Activated CD8-positive, alpha-beta memory T cell treated with anti-CD3 and anti-CD28 coated beads, Interleukin-2, amount 10 ng/mL, durations not matched to agents 7 days and 5 days (primary cell): ENCODE results near the gene CNTFR. TPM values are rescaled to one million over a fixed set of nuclear protein-coding genes. Genes with fewer than 3 reads are reported as not detected.

Source experiments
- ATAC-seq: fragments of 150-1000 bp; cut with Tn5 transposase; one replicate; pipeline ENCODE4 v1.10.0; 2021; ENCODE audit warnings: moderate library complexity
- CTCF ChIA-PET: fragments of 350-600 bp; sonication (Branson Sonifier 250); formaldehyde crosslinking; loops from one replicate; lab custom pipeline; 2021; ENCODE audit warnings: antibody characterized with exemption; lab: Charles Lee
- DNase-seq: peaks from one replicate; pipeline ENCODE4 v3.0.0-alpha.2; 2020
- H3K27ac Mint-ChIP-seq: one replicate; pipeline ENCODE4 v1.8.0; 2021; ENCODE audit warnings: mild to moderate bottlenecking, mixed read lengths
- H3K27me3 Mint-ChIP-seq: one replicate; pipeline ENCODE4 v1.8.0; 2021; ENCODE audit warnings: mixed read lengths
- H3K36me3 Mint-ChIP-seq: one replicate; pipeline ENCODE4 v1.8.0; 2021; ENCODE audit warnings: mild to moderate bottlenecking, mixed read lengths
- H3K4me1 Mint-ChIP-seq: one replicate; pipeline ENCODE4 v1.8.0; 2021; ENCODE audit warnings: mixed read lengths
- H3K4me3 Mint-ChIP-seq: one replicate; pipeline ENCODE4 v1.8.0; 2021; ENCODE audit warnings: mild to moderate bottlenecking, moderate library complexity, mixed read lengths
- H3K9me3 Mint-ChIP-seq: one replicate; pipeline ENCODE4 v1.8.0; 2022; ENCODE audit warnings: low read depth, mixed read lengths
- total RNA-seq, 2 experiments: library from RNA; stranded (reverse); gene quantifications; one replicate each; pipeline ENCODE4 v1.2.3, GENCODE V29; 2021

Gene CNTFR
- total RNA-seq, 2 experiments from 2014 or later: not detected

DNA sequence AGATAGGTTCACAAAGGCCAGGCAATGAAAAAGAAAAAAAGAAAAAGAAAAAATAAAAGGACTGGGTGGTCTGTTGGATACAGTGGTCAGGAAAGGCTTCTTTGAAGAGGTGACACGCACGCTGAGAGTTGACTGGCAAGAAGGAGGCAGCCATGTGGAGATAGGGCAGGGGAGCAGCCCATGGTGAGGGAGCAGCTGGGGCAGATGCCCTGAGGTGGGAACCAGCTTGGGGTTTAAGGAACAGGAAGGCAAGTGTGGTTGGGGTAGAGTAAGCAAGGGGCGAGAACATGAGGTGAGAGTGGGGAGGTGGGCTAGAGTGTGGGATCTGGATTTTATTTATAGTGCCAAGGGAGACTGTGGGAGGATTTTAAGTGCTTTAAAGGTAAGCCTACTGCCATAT lies 73.6 kb downstream of the CNTFR start:
- H3K36me3 Mint-ChIP-seq: no peaks in the 10 kb centered on the region
- peaks cover 4% of the 10 kb centered on the region for H3K27me3 Mint-ChIP-seq
- no peak overlapping the region for H3K4me3 Mint-ChIP-seq
- H3K9me3 Mint-ChIP-seq: no peaks in the 10 kb centered on the region
- no peak for ATAC-seq
- CTCF ChIA-PET: no interaction called here
- no peak overlapping the region for H3K27ac Mint-ChIP-seq
- no peaks in the 10 kb centered on the region for H3K4me1 Mint-ChIP-seq
- no peak for DNase-seq

DNA sequence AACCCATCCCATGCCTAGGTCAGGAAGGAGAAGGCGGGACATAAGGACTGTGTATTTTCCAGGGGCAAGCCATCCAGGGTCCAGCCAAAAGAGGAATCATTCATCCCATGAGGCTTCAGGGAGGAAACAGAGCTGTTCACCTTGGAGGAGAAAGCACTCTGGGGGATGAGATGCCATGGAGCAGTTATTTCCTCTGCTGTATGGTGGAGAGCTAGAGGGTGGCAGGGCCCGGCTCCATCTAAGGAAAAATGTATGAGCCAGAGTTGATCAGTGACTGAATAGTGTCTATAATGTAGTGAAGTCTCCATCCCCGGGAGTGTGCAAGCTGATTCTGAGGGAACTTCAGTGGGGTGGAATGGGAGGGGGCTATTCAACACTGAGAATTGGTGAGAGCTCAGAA lies 74.7 kb downstream of the CNTFR start:
- H3K9me3 Mint-ChIP-seq: no peaks in the 10 kb centered on the region
- DNase-seq: no peak
- H3K4me1 Mint-ChIP-seq: no peaks in the 10 kb centered on the region
- H3K36me3 Mint-ChIP-seq: no peaks in the 10 kb centered on the region
- CTCF ChIA-PET: interaction anchor here (1.0 to 1.5 kb wide), 2 partner anchors 13 to 77 kb away, joined by 3 read pairs; no protein-coding TSS in a partner anchor
- H3K4me3 Mint-ChIP-seq: no peak overlapping the region
- no peak for ATAC-seq
- H3K27me3 Mint-ChIP-seq: no peaks in the 10 kb centered on the region
- no peak overlapping the region for H3K27ac Mint-ChIP-seq

DNA sequence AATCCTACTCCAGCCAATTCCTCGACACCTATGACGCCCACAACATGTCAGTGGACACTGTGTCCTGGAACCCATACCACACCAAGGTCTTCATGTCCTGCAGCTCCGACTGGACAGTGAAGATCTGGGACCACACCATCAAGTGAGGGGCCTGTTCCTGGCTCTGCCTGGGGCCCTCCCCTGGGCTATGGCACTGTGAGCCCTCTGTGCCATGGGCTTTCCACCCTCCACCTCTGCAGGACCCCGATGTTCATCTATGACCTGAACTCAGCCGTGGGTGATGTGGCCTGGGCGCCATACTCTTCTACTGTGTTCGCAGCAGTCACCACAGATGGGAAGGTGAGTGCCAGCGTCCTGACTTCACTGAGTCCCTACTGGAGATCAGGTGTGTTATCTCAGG lies 75.1 kb downstream of the CNTFR start:
- H3K36me3 Mint-ChIP-seq: no peaks in the 10 kb centered on the region
- DNase-seq (no peak), ATAC-seq (no peak)
- no peaks in the 10 kb centered on the region for H3K27me3 Mint-ChIP-seq
- no peaks in the 10 kb centered on the region for H3K4me1 Mint-ChIP-seq
- H3K27ac Mint-ChIP-seq: no peak overlapping the region
- no peak overlapping the region for H3K4me3 Mint-ChIP-seq
- CTCF ChIA-PET: interaction anchor here (1.0 to 1.5 kb wide), 2 partner anchors 13 to 77 kb away, joined by 3 read pairs; no protein-coding TSS in a partner anchor
- H3K9me3 Mint-ChIP-seq: no peaks in the 10 kb centered on the region

DNA sequence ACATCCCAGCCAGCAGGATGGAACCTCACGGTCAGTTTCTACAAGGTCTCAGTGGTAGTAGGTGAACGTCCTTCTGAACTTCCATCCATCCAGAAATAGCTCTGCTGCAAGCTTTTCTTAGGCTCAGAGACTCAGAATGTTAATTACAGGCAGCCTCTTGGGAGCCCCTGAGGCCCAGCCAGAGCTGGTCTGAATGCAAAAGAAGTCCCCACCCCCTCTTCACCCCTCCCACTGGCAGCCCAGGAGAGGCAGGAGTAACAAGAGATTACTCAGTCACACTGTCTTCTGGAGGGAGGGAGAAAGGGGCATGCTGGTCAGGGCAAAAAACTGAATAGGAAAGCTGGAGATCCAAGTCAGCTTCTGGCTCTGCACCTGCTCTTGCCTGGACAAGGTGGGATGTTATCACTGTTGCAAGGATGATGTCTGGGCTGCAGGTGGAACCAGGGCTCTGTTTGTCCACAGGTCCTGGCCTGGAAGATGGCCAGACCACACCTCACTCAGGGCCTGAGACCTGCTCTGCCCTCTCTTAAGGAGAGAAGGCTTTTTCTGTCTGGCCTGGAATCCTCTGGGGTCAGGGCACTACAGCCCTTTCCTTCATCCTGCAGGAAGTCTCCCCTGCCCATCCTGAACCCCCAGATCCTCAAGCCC lies 75.8 kb downstream of the CNTFR start:
- CTCF ChIA-PET: interaction anchor here (1.5 kb wide), 1 partner anchor 78 kb away, joined by 3 read pairs; no protein-coding TSS in a partner anchor
- Mint-ChIP-seq H3K4me1 (no peaks in the 10 kb centered on the region), H3K9me3 (no peaks in the 10 kb centered on the region), H3K27ac (no peak overlapping the region), H3K4me3 (no peak overlapping the region), H3K27me3 (no peaks in the 10 kb centered on the region), H3K36me3 (no peaks in the 10 kb centered on the region)
- DNase-seq (no peak), ATAC-seq (no peak)

DNA sequence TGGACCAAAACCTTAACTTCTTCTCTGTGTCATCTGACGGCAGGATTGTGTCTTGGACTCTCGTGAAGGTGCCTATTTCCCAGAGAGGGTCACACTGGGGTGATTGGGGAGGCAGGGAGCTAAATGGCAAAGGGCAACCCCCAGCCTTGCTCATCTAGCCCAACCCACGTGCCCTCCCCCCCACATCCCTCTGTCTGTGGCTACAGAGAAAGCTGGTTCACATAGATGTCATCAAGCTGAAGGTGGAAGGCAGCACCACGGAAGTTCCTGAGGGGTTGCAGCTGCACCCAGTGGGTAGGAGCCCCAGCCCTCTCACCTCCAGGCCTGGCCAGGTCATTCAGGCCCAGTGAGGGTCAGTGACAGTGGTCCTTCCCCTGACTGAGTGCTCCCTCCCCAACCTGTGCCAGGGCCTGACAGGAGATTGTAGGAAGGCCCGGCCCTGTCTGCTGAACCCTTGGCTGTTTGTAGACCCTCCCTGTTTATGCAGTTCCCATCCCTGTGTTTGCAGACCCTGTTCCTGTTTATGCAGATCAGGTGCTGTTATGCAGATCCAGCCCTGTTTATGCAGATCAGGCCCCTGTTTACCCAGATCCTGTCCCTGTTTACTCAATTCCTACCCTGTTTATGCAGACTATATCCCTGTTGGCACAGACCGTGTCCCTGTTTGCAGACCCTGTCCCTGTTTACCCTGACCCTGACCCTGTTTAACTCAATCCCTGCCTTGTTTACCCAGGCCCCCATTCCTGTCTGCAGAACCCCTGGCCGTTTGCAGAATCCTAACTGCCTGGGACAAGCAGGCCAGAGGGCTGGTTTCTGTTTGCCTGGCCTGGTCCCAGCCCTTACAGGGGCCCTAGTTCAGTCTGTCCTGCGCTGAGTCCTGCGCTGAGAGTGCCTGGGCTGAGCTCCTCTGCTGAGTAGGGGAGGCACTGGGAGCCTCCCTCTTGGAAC lies 77.1 kb downstream of the CNTFR start:
- no peaks in the 10 kb centered on the region for H3K27me3 Mint-ChIP-seq
- H3K36me3 Mint-ChIP-seq: no peaks in the 10 kb centered on the region
- no peak for DNase-seq
- no peaks in the 10 kb centered on the region for H3K9me3 Mint-ChIP-seq
- CTCF ChIA-PET: no interaction called here
- no peaks in the 10 kb centered on the region for H3K4me1 Mint-ChIP-seq
- H3K4me3 Mint-ChIP-seq: no peak overlapping the region
- no peak for ATAC-seq
- H3K27ac Mint-ChIP-seq: no peak overlapping the region

GRCh38 chr9:34510497-34511468 lies 78.7 kb downstream of the CNTFR start:
- CTCF ChIA-PET: interaction anchor here (1.1 kb wide), 1 partner anchor 107 kb away, joined by 3 read pairs; no protein-coding TSS in a partner anchor
- Mint-ChIP-seq H3K4me1 (no peaks in the 10 kb centered on the region), H3K4me3 (no peak overlapping the region)

DNA sequence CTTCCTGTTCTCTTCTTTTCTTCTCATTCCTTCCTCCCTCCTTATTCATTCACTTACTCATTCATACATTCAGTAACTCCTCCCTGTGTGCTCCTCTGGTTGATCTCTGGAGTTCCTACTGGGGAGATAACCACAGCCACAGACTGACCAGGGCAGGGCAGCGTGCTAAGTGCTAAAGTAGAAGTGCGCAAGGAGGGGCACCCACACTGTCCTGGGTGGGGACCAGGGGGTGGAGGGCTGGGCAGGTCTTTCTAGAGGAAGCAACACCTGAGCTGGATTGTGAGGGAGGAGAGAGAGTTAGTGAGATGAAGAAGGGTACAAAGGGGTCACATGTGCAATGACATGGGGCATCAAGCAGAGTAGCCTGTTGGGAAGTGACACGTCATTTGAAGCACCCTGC lies 80.6 kb downstream of the CNTFR start:
- Mint-ChIP-seq H3K27me3 (peaks cover 6% of the 10 kb centered on the region), H3K9me3 (no peaks in the 10 kb centered on the region), H3K27ac (no peak overlapping the region), H3K4me1 (no peaks in the 10 kb centered on the region), H3K36me3 (no peaks in the 10 kb centered on the region), H3K4me3 (no peak overlapping the region)
- CTCF ChIA-PET: no interaction called here
- DNase-seq (no peak), ATAC-seq (no peak)

More at GRCh38 chr9:34510497-34511468, 78.7 kb downstream of the CNTFR start:
- no peaks in the 10 kb centered on the region for H3K9me3 Mint-ChIP-seq
- H3K36me3 Mint-ChIP-seq: no peaks in the 10 kb centered on the region
- no peaks in the 10 kb centered on the region for H3K27me3 Mint-ChIP-seq
- H3K27ac Mint-ChIP-seq: no peak overlapping the region
- no peak for ATAC-seq
- no peak for DNase-seq

DNA sequence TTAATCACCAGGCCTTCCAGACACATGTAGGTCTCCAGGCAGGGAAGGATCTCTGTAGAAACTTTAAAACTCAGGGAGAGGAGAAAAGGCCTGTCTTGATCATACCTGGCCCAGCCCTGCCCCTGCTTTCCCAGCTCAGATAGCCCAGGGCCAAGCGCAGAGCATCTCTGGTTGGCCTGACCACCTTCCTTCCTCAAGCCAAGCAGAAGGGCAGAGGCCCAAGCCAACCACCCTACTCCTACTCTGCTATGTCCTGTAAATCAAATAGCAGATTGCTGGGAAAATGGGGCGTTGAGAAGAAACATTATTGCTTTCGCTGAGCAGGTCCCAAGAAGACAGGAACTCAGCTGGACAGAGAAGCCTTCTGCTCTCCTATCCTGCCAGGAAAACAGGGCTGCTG lies 81.1 kb downstream of the CNTFR start:
- Mint-ChIP-seq H3K9me3 (no peaks in the 10 kb centered on the region), H3K27me3 (peaks cover 6% of the 10 kb centered on the region), H3K27ac (no peak overlapping the region), H3K4me1 (no peaks in the 10 kb centered on the region), H3K4me3 (no peak overlapping the region), H3K36me3 (no peaks in the 10 kb centered on the region)
- ATAC-seq (no peak), DNase-seq (no peak)
- CTCF ChIA-PET: no interaction called here

DNA sequence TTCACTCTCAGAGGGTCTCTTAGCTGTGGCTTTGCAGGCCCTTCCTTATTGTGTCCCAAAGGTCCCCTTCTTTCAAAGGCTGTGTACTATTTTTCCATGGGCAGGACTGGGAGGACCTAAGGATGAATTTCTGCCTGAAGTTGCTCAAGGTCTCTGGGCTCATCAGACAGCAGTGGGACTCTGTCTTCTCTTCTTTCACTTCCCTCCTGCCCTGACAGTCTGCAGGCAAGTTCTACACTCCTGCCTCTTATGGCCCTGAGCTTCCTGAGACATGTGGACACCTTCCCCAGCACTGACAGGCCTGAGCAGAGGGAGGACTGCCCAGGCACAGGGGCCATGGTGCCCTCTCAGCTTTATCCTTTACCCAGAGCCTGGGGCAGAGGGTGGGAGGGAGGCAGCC lies 81.6 kb downstream of the CNTFR start:
- CTCF ChIA-PET: no interaction called here
- no peaks in the 10 kb centered on the region for H3K4me1 Mint-ChIP-seq
- peaks cover 6% of the 10 kb centered on the region for H3K27me3 Mint-ChIP-seq
- no peaks in the 10 kb centered on the region for H3K36me3 Mint-ChIP-seq
- ATAC-seq (no peak), DNase-seq (no peak)
- no peak overlapping the region for H3K27ac Mint-ChIP-seq
- no peaks in the 10 kb centered on the region for H3K9me3 Mint-ChIP-seq
- no peak overlapping the region for H3K4me3 Mint-ChIP-seq

GRCh38 chr9:34507556-34507955 lies 82.0 kb downstream of the CNTFR start:
- Mint-ChIP-seq H3K4me1 (no peaks in the 10 kb centered on the region), H3K27me3 (peaks cover 6% of the 10 kb centered on the region), H3K27ac (no peak overlapping the region), H3K4me3 (no peak overlapping the region), H3K36me3 (no peaks in the 10 kb centered on the region), H3K9me3 (no peaks in the 10 kb centered on the region)
- no peak for ATAC-seq
- no peak for DNase-seq
- CTCF ChIA-PET: interaction anchor here (1.2 kb wide), 1 partner anchor 69 kb away, joined by 3 read pairs; no protein-coding TSS in a partner anchor

DNA sequence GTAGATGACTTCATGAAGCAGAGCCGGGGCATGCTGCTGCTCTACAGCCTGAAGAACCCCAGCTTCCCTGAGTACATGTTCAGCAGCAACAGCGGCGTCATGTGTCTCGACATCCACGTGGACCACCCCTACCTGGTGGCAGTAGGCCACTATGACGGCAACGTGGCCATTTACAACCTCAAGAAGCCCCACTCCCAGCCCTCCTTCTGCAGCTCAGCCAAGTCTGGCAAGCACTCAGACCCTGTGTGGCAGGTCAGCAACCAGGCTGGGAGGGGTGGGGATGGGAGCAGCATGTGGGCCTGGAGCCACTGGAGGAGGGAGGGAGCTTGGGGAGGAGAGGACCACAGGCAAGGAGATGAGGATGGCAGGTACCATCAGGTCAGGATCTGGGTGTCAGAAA lies 82.9 kb downstream of the CNTFR start:
- CTCF ChIA-PET: interaction anchor here (0.9 to 1.3 kb wide), 4 partner anchors 68 to 128 kb away, joined by 3 read pairs; no protein-coding TSS in a partner anchor
- Mint-ChIP-seq H3K4me3 (no peak overlapping the region), H3K27ac (no peak overlapping the region), H3K36me3 (no peaks in the 10 kb centered on the region), H3K9me3 (no peaks in the 10 kb centered on the region), H3K27me3 (peaks cover 6% of the 10 kb centered on the region), H3K4me1 (no peaks in the 10 kb centered on the region)
- no peak for DNase-seq
- ATAC-seq: no peak

DNA sequence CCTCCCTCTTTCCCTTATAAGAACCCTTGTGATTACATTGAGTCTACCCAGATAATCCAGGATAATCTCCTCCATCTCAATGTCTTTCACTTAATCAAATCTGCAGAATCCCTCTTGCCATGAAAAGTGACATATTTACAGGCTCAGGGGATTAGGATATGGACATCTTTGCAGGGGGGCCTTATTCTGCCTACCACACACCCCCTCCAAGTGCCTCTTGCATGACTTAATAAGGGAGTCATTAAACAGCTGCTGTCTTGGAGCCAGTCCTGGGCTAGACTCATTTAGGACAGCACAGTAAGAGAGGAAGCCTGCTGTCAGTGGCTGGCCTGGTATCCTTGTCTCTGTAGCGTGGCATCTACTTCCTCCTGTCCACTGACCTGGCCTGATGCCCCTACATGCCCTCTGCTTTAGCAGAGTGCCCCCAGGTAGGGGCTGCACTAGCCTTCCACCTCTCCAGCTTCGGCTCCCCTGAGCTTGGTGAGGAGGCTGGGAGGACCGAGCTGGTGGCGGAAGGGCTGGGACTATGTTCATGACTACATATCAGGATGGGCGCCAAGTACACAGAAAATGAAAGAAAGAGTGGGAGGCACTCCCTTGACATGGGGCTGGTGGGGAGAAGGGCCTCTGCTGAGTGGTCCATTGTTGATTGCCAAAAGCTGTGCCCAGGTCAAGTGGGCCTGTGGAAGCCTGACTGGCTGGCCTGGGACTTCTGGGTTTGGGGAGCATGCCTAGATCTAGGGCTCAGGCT lies 84.0 kb downstream of the CNTFR start:
- H3K4me3 Mint-ChIP-seq: no peak overlapping the region

More for the DNA sequence above, 84.0 kb downstream of the CNTFR start:
- no peak overlapping the region for H3K27ac Mint-ChIP-seq
- ATAC-seq (no peak), DNase-seq (no peak)
- H3K4me1 Mint-ChIP-seq: peaks cover 1% of the 10 kb centered on the region
- H3K9me3 Mint-ChIP-seq: no peaks in the 10 kb centered on the region
- H3K36me3 Mint-ChIP-seq: no peaks in the 10 kb centered on the region
- CTCF ChIA-PET: interaction anchor here (0.9 to 1.3 kb wide), 3 partner anchors 86 to 129 kb away, joined by 3 read pairs; no protein-coding TSS in a partner anchor
- peaks cover 6% of the 10 kb centered on the region for H3K27me3 Mint-ChIP-seq
